ENCODE results near the gene FAAP100. TPM values are rescaled to one million over a fixed set of nuclear protein-coding genes. Genes with fewer than 3 reads are reported as not detected.

The FAAP100 gene
- total RNA-seq (10 to 100 TPM; 42.6 to 45.8 TPM), polyA plus RNA-seq (ENCODE audit: insufficient read depth, low read depth, low replicate concordance) (17.6 TPM)
- long read RNA-seq, donor 1, transcript FAAP100-201 (9 exons, 3,627 nt), result major isoform, 6 of 8 reads
- long read RNA-seq, donor 1, partial matches to known transcripts, result 0 of 8 reads
- long read RNA-seq, donor 1, other reads (novel, unspliced or antisense), result 0 of 8 reads
- long read RNA-seq, donor 2, partial matches to known transcripts, result 0 of 1 reads
- long read RNA-seq, donor 2, other reads (novel, unspliced or antisense), result 0 of 1 reads

GRCh38 chr17:81552244-81553017, at the start of gene FAAP100:
Gene FAAP100, minus strand, starts transcription at chr17:81552353. Its CDS starts 23 bp downstream, at chr17:81552330.
- 0% methylated on average over 13 to 75 of the region's 85 CpGs for WGBS, 2 donors
- intact Hi-C loops (cut with DNase I; ENCODE audit: low total_unique reads), result no loop called here

GRCh38 chr17:81601525-81602120, 49.5 kb upstream of the FAAP100 start:
- Histone ChIP-seq H3K27me3 (no peaks in the 10 kb centered on the region), H3K36me3 (ENCODE audit: low read depth, missing control alignments) (no peaks in the 10 kb centered on the region), H3K4me1 (no peaks in the 10 kb centered on the region), H3K27ac (no peak overlapping the region), H3K9me3 (no peaks in the 10 kb centered on the region), H3K4me3 (no peak overlapping the region)
- peak; percentile 23 to 78 (median 63) for TF ChIP-seq CTCF (IDR thresholded peaks at IDR 0.05)
- no peak for TF ChIP-seq POLR2A (IDR thresholded peaks at IDR 0.05)
- intact Hi-C loops (cut with DNase I; ENCODE audit: low total_unique reads), result no loop called here
- DNase-seq, result peak; percentile 44
- WGBS, 2 donors, result 47 to 50% methylated on average over 9 of the region's 9 CpGs

More at GRCh38 chr17:81552244-81553017, at the start of gene FAAP100:
- H3K27me3 ChIP-seq, result no peaks in the 10 kb centered on the region
- H3K4me1 ChIP-seq, result peaks cover 20% of the 10 kb centered on the region
- peak within 1 kb of the TSS; percentile 66 to 78 for H3K27ac ChIP-seq
- H3K36me3 ChIP-seq (ENCODE audit: low read depth, missing control alignments), result no peaks in the 10 kb centered on the region
- TF ChIP-seq CTCF (IDR thresholded peaks at IDR 0.05) (no peak), POLR2A (IDR thresholded peaks at IDR 0.05) (no peak)
- peak; percentile 79 for DNase-seq
- H3K4me3 ChIP-seq, result peak within 1 kb of the TSS; percentile 91 to 94
- H3K9me3 ChIP-seq, result no peaks in the 10 kb centered on the region

- Histone ChIP-seq H3K27ac (no peak overlapping the region), H3K36me3 (ENCODE audit: low read depth, missing control alignments) (no peaks in the 10 kb centered on the region), H3K27me3 (no peaks in the 10 kb centered on the region), H3K9me3 (no peaks in the 10 kb centered on the region), H3K4me1 (no peaks in the 10 kb centered on the region), H3K4me3 (no peak overlapping the region)
- no peak for TF ChIP-seq CTCF (IDR thresholded peaks at IDR 0.05)
- TF ChIP-seq POLR2A (IDR thresholded peaks at IDR 0.05), result no peak
- 63 to 72% methylated on average over 10 of the region's 10 CpGs for WGBS, 2 donors
- intact Hi-C loops (cut with DNase I; ENCODE audit: low total_unique reads), result no loop called here
- DNase-seq, result no peak
Measured at GRCh38 chr17:81599719-81600486, 47.8 kb upstream of the FAAP100 start.

GRCh38 chr17:81593105-81593871, 41.1 kb upstream of the FAAP100 start:
- no peak for TF ChIP-seq POLR2A (IDR thresholded peaks at IDR 0.05)
- TF ChIP-seq CTCF (IDR thresholded peaks at IDR 0.05), result no peak
- DNase-seq, result no peak
- no peaks in the 10 kb centered on the region for H3K27me3 ChIP-seq
- H3K27ac ChIP-seq, result no peak overlapping the region
- intact Hi-C loops (cut with DNase I; ENCODE audit: low total_unique reads), result no loop called here
- H3K9me3 ChIP-seq, result no peaks in the 10 kb centered on the region
- no peaks in the 10 kb centered on the region for H3K36me3 ChIP-seq (ENCODE audit: low read depth, missing control alignments)
- H3K4me3 ChIP-seq, result no peak overlapping the region
- H3K4me1 ChIP-seq, result no peaks in the 10 kb centered on the region
- WGBS, 2 donors, result 95% methylated on average over 11 of the region's 11 CpGs
